ENCODE measurements around the gene RTCB.

DNA sequence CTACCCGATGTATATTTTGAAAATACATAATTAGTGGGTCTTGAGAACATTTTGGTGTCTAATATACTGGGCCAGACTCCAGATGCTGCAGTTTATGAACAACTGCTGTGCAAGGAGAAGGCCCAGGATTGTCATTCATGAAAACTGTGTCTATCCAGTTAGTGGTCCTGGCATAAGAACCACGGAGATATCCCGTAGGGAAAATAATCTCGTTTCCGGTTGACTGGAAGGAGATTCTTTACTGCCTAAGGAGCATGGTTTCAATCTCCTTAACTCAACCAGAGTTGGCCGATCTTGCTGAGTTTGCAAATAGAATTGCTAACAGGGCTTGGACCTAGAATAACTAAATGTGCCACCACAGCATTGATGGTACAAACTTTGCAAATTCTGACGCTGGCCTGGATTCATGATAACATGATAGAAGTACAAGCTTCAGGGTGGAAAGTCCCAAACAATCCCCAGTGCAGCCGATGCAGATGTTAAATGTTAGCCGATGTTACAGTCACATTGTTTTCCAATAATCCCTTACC, 4.6 kb upstream of the RTCB start:
- TF ChIP-seq, protein P1, sequence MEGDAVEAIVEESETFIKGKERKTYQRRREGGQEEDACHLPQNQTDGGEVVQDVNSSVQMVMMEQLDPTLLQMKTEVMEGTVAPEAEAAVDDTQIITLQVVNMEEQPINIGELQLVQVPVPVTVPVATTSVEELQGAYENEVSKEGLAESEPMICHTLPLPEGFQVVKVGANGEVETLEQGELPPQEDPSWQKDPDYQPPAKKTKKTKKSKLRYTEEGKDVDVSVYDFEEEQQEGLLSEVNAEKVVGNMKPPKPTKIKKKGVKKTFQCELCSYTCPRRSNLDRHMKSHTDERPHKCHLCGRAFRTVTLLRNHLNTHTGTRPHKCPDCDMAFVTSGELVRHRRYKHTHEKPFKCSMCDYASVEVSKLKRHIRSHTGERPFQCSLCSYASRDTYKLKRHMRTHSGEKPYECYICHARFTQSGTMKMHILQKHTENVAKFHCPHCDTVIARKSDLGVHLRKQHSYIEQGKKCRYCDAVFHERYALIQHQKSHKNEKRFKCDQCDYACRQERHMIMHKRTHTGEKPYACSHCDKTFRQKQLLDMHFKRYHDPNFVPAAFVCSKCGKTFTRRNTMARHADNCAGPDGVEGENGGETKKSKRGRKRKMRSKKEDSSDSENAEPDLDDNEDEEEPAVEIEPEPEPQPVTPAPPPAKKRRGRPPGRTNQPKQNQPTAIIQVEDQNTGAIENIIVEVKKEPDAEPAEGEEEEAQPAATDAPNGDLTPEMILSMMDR (IDR thresholded peaks at IDR 0.05), result no peak
- no peak for TF ChIP-seq POLR2A (IDR thresholded peaks at IDR 0.05)

Measured in Peyer's patch (tissue), 4 donors.